ENCODE results near the gene MYLK4.

DNA sequence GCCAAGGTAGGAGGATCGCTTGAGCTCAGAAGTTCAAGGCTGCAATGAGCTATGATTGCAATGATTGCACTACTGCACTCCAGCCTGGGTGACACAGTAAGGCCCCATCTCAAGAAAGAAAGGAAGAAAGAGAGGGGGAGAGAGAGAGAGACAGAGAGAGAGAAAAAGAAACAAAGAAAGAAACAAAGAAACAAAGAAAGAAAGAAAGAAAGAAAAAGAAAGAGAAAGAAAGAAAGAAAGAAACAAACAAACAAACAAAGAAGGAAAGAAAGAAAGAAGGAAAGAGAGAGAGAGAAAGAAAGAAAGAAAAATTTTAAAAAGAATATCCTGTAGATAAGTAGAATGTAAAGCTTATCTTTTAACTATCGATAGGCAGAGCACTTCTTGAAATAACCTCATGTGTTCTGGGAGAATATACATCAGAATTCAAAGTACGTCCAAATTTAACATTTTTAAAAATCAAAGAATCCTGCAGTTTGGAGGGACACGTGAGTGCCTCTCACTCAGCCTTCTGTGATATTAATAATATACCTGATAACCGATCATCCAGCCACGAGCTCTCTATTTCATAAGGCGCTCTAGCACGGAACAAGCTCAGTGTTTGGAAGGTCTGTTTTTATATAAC, 25.2 kb downstream of the MYLK4 start:
- TF ChIP-seq TAF1 (IDR thresholded peaks at IDR 0.05; ENCODE audit: borderline replicate concordance, low read depth, low read length), result no peak
- no peak for TF ChIP-seq POLR2A (IDR thresholded peaks at IDR 0.05; ENCODE audit: low read depth, low read length)

Data from GM12892 (cell line).